ENCODE data around the gene CFDP1. TPM values are rescaled to one million over a fixed set of nuclear protein-coding genes. Genes with fewer than 3 reads are reported as not detected.

Gene CFDP1
- total RNA-seq, 1 donor from 2014 or later = 65.6 TPM

DNA sequence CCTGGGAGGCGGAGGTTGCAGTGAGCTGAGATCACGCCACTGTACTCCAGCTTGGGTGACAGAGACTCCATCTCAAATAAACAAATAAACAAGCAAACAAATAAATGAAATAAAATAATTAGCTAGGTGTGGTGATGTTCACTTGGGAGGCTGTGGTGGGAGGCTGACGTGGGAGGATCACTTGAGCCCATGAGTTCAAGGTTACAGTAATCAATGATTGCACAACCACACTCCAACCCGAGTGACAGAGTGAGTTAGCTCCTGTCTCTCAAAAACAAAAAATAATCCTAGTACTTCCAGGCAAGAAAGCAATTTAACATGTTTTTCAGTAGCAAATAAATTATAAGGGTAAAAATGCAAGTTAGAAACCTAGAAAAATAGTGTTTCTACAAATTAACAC lies 26.4 kb downstream of the CFDP1 start:
- Mint-ChIP-seq H3K4me1 (ENCODE audit: unreplicated experiment) (peaks cover 10% of the 10 kb centered on the region), H3K36me3 (ENCODE audit: unreplicated experiment) (peaks cover 22% of the 10 kb centered on the region)

DNA sequence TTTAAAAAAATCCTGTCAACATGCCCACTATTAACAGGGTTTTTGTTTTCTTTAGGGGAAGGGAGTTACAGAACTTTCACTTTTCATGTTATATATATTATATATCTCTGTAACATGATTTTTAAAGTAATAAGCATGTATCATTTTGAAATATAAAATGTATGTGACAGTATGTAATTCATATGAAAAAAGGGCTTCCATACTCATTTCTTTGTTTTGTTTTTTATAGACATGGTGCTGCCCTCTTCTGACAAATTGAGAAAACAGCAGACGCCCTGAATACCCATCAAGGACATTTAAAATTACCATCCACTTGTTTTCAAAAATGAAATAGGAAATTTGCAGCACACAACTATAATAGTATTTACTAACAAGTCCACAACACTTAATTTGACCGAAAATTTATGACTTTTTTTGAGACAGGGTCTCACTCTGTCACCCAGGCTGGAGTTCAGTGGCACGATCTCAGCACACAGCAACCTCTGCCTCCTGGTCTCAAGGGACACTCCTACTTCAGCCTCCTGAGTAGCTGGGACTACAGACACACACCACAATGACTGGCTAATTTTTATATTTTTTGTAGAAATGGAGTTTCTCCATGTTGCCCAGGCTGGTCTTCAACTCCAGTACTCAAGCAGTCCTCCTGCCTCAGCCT lies 30.4 kb downstream of the CFDP1 start:
- Mint-ChIP-seq H3K4me1 (ENCODE audit: unreplicated experiment) (peaks cover 20% of the 10 kb centered on the region), H3K4me3 (ENCODE audit: unreplicated experiment) (no peak overlapping the region), H3K27ac (ENCODE audit: unreplicated experiment) (peak overlapping the region; percentile 90), H3K27me3 (ENCODE audit: unreplicated experiment) (no peaks in the 10 kb centered on the region), H3K9me3 (ENCODE audit: unreplicated experiment) (no peaks in the 10 kb centered on the region), H3K36me3 (ENCODE audit: unreplicated experiment) (peaks cover 10% of the 10 kb centered on the region)
- peak; percentile 74 for TF ChIP-seq CTCF (IDR thresholded peaks at IDR 0.05)
- no peak for DNase-seq (ENCODE audit: extremely low spot score, unreplicated experiment)

More for the DNA sequence above, 26.4 kb downstream of the CFDP1 start:
- TF ChIP-seq CTCF (IDR thresholded peaks at IDR 0.05) = no peak
- H3K27me3 Mint-ChIP-seq (ENCODE audit: unreplicated experiment) = no peaks in the 10 kb centered on the region
- no peaks in the 10 kb centered on the region for H3K9me3 Mint-ChIP-seq (ENCODE audit: unreplicated experiment)
- H3K4me3 Mint-ChIP-seq (ENCODE audit: unreplicated experiment) = no peak overlapping the region
- no peak overlapping the region for H3K27ac Mint-ChIP-seq (ENCODE audit: unreplicated experiment)
- DNase-seq (ENCODE audit: extremely low spot score, unreplicated experiment) = no peak

DNA sequence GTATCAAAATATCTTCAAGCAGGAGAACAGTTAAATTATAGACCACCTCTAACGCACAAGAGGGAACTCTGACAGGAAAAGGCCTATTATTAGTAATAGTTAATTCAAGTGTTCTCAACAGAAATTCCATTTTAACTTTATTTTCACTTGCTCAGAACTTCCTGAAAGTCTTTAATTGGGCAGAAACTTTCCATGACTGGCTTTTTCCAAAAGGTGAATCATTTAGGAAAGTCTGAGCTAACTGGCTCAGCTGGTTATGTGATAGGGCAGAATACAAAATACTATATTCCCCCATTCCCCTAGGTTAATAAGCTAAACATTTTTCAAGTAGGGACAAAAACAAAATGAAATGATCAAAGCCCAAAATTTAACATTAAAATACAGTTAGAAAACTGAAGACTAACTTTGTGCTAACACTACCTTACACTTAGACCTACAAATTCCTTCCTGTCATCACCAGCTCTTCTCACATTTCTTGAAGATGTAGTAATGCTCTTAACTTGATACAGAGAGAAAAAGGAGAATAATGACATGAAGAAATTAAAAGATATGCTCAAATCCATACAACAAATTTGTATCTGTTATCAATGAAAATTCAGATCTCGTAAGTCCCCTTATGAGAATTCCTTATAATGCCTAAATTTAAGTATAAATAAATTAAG lies 31.0 kb downstream of the CFDP1 start:
- no peak for DNase-seq (ENCODE audit: extremely low spot score, unreplicated experiment)
- H3K9me3 Mint-ChIP-seq (ENCODE audit: unreplicated experiment) = no peaks in the 10 kb centered on the region
- no peaks in the 10 kb centered on the region for H3K27me3 Mint-ChIP-seq (ENCODE audit: unreplicated experiment)
- H3K4me3 Mint-ChIP-seq (ENCODE audit: unreplicated experiment) = no peak overlapping the region
- H3K27ac Mint-ChIP-seq (ENCODE audit: unreplicated experiment) = peak overlapping the region; percentile 90
- TF ChIP-seq CTCF (IDR thresholded peaks at IDR 0.05) = no peak
- peaks cover 6% of the 10 kb centered on the region for H3K36me3 Mint-ChIP-seq (ENCODE audit: unreplicated experiment)
- H3K4me1 Mint-ChIP-seq (ENCODE audit: unreplicated experiment) = peaks cover 20% of the 10 kb centered on the region

DNA sequence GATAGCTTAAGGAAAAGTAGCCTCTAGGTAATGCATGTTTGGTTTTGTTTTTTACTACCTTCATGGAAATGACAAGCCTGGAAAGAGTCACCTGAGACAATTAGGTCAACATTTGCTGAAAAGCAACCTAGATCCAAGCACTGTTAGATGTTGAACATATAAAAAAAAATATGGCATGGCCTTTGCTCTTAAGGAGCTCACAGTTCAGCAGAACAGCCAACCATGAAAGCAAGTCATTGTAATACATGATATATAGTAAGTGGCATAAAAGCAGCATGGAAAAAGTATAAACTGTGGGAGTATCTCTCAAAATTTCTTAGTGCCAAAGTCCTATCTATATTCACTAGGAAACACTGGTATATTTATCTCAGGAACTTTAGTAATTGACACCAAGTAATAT lies 31.6 kb downstream of the CFDP1 start:
- H3K9me3 Mint-ChIP-seq (ENCODE audit: unreplicated experiment) = no peaks in the 10 kb centered on the region
- H3K4me3 Mint-ChIP-seq (ENCODE audit: unreplicated experiment) = no peak overlapping the region
- no peak for DNase-seq (ENCODE audit: extremely low spot score, unreplicated experiment)
- H3K27me3 Mint-ChIP-seq (ENCODE audit: unreplicated experiment) = no peaks in the 10 kb centered on the region
- TF ChIP-seq CTCF (IDR thresholded peaks at IDR 0.05) = no peak
- peaks cover 2% of the 10 kb centered on the region for H3K36me3 Mint-ChIP-seq (ENCODE audit: unreplicated experiment)
- peaks cover 20% of the 10 kb centered on the region for H3K4me1 Mint-ChIP-seq (ENCODE audit: unreplicated experiment)
- peak overlapping the region; percentile 90 for H3K27ac Mint-ChIP-seq (ENCODE audit: unreplicated experiment)

- Mint-ChIP-seq H3K27me3 (ENCODE audit: unreplicated experiment) (no peaks in the 10 kb centered on the region), H3K4me3 (ENCODE audit: unreplicated experiment) (no peak overlapping the region), H3K27ac (ENCODE audit: unreplicated experiment) (no peak overlapping the region), H3K9me3 (ENCODE audit: unreplicated experiment) (no peaks in the 10 kb centered on the region), H3K36me3 (ENCODE audit: unreplicated experiment) (peaks cover 14% of the 10 kb centered on the region), H3K4me1 (ENCODE audit: unreplicated experiment) (peaks cover 30% of the 10 kb centered on the region)
- no peak for TF ChIP-seq CTCF (IDR thresholded peaks at IDR 0.05)
- DNase-seq (ENCODE audit: extremely low spot score, unreplicated experiment) = no peak
Measured at GRCh38 chr16:75398333-75398732, 35.0 kb downstream of the CFDP1 start.

All from osteocyte (in vitro differentiated cells).